Ishikawa (cell line): ENCODE data around the gene FAM111B.

Experiments used
- CEBPB ChIP-seq: IDR thresholded peaks from 2 replicates; pipeline ENCODE4 v1.6.1; 2012
- CREB1 ChIP-seq: IDR thresholded peaks from 2 replicates; pipeline ENCODE4 v1.6.1; 2012; ENCODE audit warnings: low read depth
- EGR1 ChIP-seq: IDR thresholded peaks from 2 replicates; pipeline ENCODE4 v1.6.1; 2012
- EP300 ChIP-seq: IDR thresholded peaks from 2 replicates; pipeline ENCODE4 v1.6.1; 2012; ENCODE audit warnings: borderline replicate concordance
- FOXM1 ChIP-seq: IDR thresholded peaks from 2 replicates; pipeline ENCODE4 v1.6.1; 2012; ENCODE audit warnings: low read depth, borderline replicate concordance
- MAX ChIP-seq: IDR thresholded peaks from 2 replicates; pipeline ENCODE4 v1.6.1; 2012
- NFIC ChIP-seq: IDR thresholded peaks from 2 replicates; pipeline ENCODE4 v1.6.1; 2012
- RAD21 ChIP-seq: IDR thresholded peaks from 2 replicates; pipeline ENCODE4 v1.6.1; 2012; ENCODE audit warnings: low read depth
- REST ChIP-seq: IDR thresholded peaks from 2 replicates; pipeline ENCODE4 v1.6.1; 2012; ENCODE audit warnings: low read depth, mild to moderate bottlenecking
- TAF1 ChIP-seq: IDR thresholded peaks from 2 replicates; pipeline ENCODE4 v1.6.1; 2012; ENCODE audit warnings: low read depth, mild to moderate bottlenecking
- TCF12 ChIP-seq: IDR thresholded peaks from 2 replicates; pipeline ENCODE4 v1.6.1; 2012; ENCODE audit warnings: low read depth
- TEAD4 ChIP-seq: IDR thresholded peaks from 2 replicates; pipeline ENCODE4 v1.6.1; 2012
- USF1 ChIP-seq: IDR thresholded peaks from 2 replicates; pipeline ENCODE4 v1.6.1; 2012
- YY1 ChIP-seq: IDR thresholded peaks from 2 replicates; pipeline ENCODE4 v1.6.1; 2012; ENCODE audit warnings: low read depth
- ZBTB7A ChIP-seq: IDR thresholded peaks from 2 replicates; pipeline ENCODE4 v1.6.1; 2012; ENCODE audit warnings: low read depth

The FAM111B gene

GRCh38 chr11:59175091-59175501, 68.1 kb downstream of the FAM111B start:
- TF ChIP-seq ZBTB7A (no peak), EGR1 (no peak), TAF1 (no peak), USF1 (no peak), EP300 (no peak), NFIC (no peak), CEBPB (no peak), TCF12 (no peak), CREB1 (no peak)

- TF ChIP-seq EP300 (no peak), CEBPB (no peak), REST (no peak), MAX (no peak), RAD21 (no peak), FOXM1 (no peak), EGR1 (no peak), YY1 (no peak), ZBTB7A (no peak), CREB1 (no peak), TCF12 (no peak), TEAD4 (no peak), USF1 (no peak), TAF1 (no peak), NFIC (no peak)
Observed at GRCh38 chr11:59176330-59176729, 69.3 kb downstream of the FAM111B start.
